PC-3 (cell line): ENCODE measurements around the gene WFDC6. TPM values are rescaled to one million over a fixed set of nuclear protein-coding genes. Genes with fewer than 3 reads are reported as not detected.
"Not testable (repeated sequence)": the region's sequence is repeated elsewhere in the genome, so short reads cannot be mapped to it uniquely, and the experiment has no call there.

Experiments
- ATAC-seq: fragments of 200-7000 bp; cut with Tn5 transposase; 2 replicates; pipeline ENCODE4 v1.9.1; 2020; ENCODE audit warnings: mild to moderate bottlenecking, moderate library complexity
- Bru-seq: library from RNA; stranded (reverse); fragments of 400-500 nt; gene quantifications from one replicate; lab custom pipeline; 2021; lab: Mats Ljungman, UMichigan
- BruChase-seq, 2 experiments: library from RNA; stranded (reverse); fragments of 400-500 nt; gene quantifications; one replicate each; lab custom pipeline; 2021; lab: Mats Ljungman, UMichigan
- BruUV-seq: library from RNA; stranded (reverse); fragments of 400-500 nt; replicated peaks from 2 replicates; lab custom pipeline; 2021; lab: Mats Ljungman, UMichigan
- CTCF ChIA-PET: fragments of 300-600 bp; sonication (Branson Sonifier 250); formaldehyde crosslinking; loops from one replicate; lab custom pipeline; 2022; ENCODE audit warnings: antibody characterized with exemption; lab: Charles Lee
- POLR2A ChIA-PET: fragments of 300-600 bp; sonication (Branson Sonifier 250); formaldehyde crosslinking; loops from one replicate; lab custom pipeline; 2022; ENCODE audit warnings: antibody characterized with exemption; ENCODE audit not compliant: unreplicated experiment; lab: Charles Lee
- DNase-seq: peaks from one replicate; pipeline ENCODE4 v3.0.0-alpha.2; 2015
- H2AFZ ChIP-seq: fragments of 300-600 bp; sonication (generic); 2 replicates; pipeline ENCODE4 v1.6.0; 2016; ENCODE audit warnings: antibody characterized with exemption, low read length
- H3F3A ChIP-seq: fragments of 300-600 bp; sonication (generic); one replicate; pipeline ENCODE4 v1.6.0; 2017; ENCODE audit warnings: antibody characterized with exemption, low read length, control low read depth, mild to moderate bottlenecking; ENCODE audit not compliant: unreplicated experiment
- H3K27ac ChIP-seq: fragments of 300-600 bp; sonication (generic); 2 replicates; pipeline ENCODE4 v1.5.1; 2016; ENCODE audit warnings: mild to moderate bottlenecking, low read length
- H3K27me3 ChIP-seq: fragments of 300-600 bp; sonication (generic); 2 replicates; pipeline ENCODE4 v1.6.1; 2016; ENCODE audit warnings: low read length, mixed read lengths
- H3K36me3 ChIP-seq: fragments of 300-600 bp; sonication (generic); 2 replicates; pipeline ENCODE4 v1.6.1; 2016; ENCODE audit warnings: low read depth, mixed run types, low read length, mixed read lengths
- H3K4me1 ChIP-seq: fragments of 300-600 bp; sonication (generic); 2 replicates; pipeline ENCODE4 v1.5.1; 2016; ENCODE audit warnings: low read length; ENCODE audit not compliant: insufficient read depth
- H3K4me2 ChIP-seq: fragments of 300-600 bp; sonication (generic); 2 replicates; pipeline ENCODE4 v1.6.0; 2016; ENCODE audit warnings: low read length
- H3K4me3 ChIP-seq: fragments of 300-600 bp; sonication (generic); 2 replicates; pipeline ENCODE4 v1.5.1; 2016; ENCODE audit warnings: mild to moderate bottlenecking, low read length, mixed read lengths
- H3K79me2 ChIP-seq: fragments of 300-600 bp; sonication (generic); 2 replicates; pipeline ENCODE4 v1.6.1; 2017; ENCODE audit warnings: low read length, mixed read lengths
- H3K9ac ChIP-seq: fragments of 300-600 bp; sonication (generic); 2 replicates; pipeline ENCODE4 v1.6.0; 2016; ENCODE audit warnings: mild to moderate bottlenecking, low read length
- H3K9me2 ChIP-seq: fragments of 300-600 bp; sonication (generic); replicated peaks from 2 replicates; pipeline ENCODE4 v1.6.1; 2016; ENCODE audit warnings: mixed run types, low read length, mixed read lengths
- H3K9me3 ChIP-seq: fragments of 300-600 bp; sonication (generic); 2 replicates; pipeline ENCODE4 v1.6.1; 2016; ENCODE audit warnings: low read length, mixed read lengths
- H4K20me1 ChIP-seq: fragments of 300-600 bp; sonication (generic); 2 replicates; pipeline ENCODE4 v1.6.1; 2016; ENCODE audit warnings: low read length, mixed read lengths
- EZH2 ChIP-seq: fragments of 300-600 bp; sonication (generic); IDR thresholded peaks from one replicate; pipeline ENCODE4 v1.6.1; 2017; ENCODE audit warnings: antibody characterized with exemption, mild to moderate bottlenecking, low read length; ENCODE audit not compliant: unreplicated experiment
- EZH2phosphoT487 ChIP-seq: fragments of 300-600 bp; sonication (generic); IDR thresholded peaks from 2 replicates; pipeline ENCODE4 v1.6.1; 2018; ENCODE audit warnings: mild to moderate bottlenecking, antibody characterized with exemption, low read length, borderline replicate concordance
- intact Hi-C: fragments of 100-400 bp; cut with micrococcal nuclease; formaldehyde crosslinking; loops from 2 replicates; pipeline ENCODE4 v1.9.0; 2023
- long read RNA-seq: library from polyadenylated mRNA; unstranded; transcript quantifications from one replicate; pipeline ENCODE4 v2.0.0, GENCODE V29; 2021; ENCODE audit not compliant: unreplicated experiment
- total RNA-seq: library from RNA; depleted of rRNA; stranded (reverse); fragments of >200 nt; gene quantifications from 2 replicates; pipeline ENCODE4 v1.2.3, GENCODE V29; 2014; rRNA removed
- TF ChIP-seq, protein P1 (sequence below): fragments of 300-600 bp; sonication (generic); conservative IDR thresholded peaks from 2 replicates; pipeline ENCODE4 v1.5.1; 2017; ENCODE audit warnings: antibody characterized with exemption, low read depth, mild to moderate bottlenecking, low read length

WFDC6 gene
- total RNA-seq (not detected in 2 replicates), Bru-seq, nascent RNA (percentile 15 among the genes with signal in this experiment), BruChase-seq, experiment 1, labeled RNA remaining after a 6-hour chase (not detected), BruChase-seq, experiment 2, labeled RNA remaining after a 2-hour chase (not detected)
- long read RNA-seq: 0 reads

- no peaks in the 10 kb centered on the region for H4K20me1 ChIP-seq
- POLR2A ChIA-PET: no interaction called here
- no peaks in the 10 kb centered on the region for H3K36me3 ChIP-seq
- no peak for ATAC-seq
- H3F3A ChIP-seq: no peaks in the 10 kb centered on the region
- TF ChIP-seq, protein P1, sequence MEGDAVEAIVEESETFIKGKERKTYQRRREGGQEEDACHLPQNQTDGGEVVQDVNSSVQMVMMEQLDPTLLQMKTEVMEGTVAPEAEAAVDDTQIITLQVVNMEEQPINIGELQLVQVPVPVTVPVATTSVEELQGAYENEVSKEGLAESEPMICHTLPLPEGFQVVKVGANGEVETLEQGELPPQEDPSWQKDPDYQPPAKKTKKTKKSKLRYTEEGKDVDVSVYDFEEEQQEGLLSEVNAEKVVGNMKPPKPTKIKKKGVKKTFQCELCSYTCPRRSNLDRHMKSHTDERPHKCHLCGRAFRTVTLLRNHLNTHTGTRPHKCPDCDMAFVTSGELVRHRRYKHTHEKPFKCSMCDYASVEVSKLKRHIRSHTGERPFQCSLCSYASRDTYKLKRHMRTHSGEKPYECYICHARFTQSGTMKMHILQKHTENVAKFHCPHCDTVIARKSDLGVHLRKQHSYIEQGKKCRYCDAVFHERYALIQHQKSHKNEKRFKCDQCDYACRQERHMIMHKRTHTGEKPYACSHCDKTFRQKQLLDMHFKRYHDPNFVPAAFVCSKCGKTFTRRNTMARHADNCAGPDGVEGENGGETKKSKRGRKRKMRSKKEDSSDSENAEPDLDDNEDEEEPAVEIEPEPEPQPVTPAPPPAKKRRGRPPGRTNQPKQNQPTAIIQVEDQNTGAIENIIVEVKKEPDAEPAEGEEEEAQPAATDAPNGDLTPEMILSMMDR: no peak
- TF ChIP-seq EZH2phosphoT487 (no peak), EZH2 (no peak)
- no peaks in the 10 kb centered on the region for H3K79me2 ChIP-seq
- DNase-seq: no peak
- peaks cover 54% of the 10 kb centered on the region for H3K27me3 ChIP-seq
- no TSS peak for BruUV-seq
- no peak within 1 kb of the TSS for H2AFZ ChIP-seq
- no peak within 1 kb of the TSS for H3K27ac ChIP-seq
- H3K4me3 ChIP-seq: no peak within 1 kb of the TSS
- CTCF ChIA-PET: interaction anchor here (0.6 kb wide), 1 partner anchor 8 kb away, joined by 3 read pairs; no protein-coding TSS in a partner anchor
- no peaks in the 10 kb centered on the region for H3K9me3 ChIP-seq
- no peaks in the 10 kb centered on the region for H3K9me2 ChIP-seq
- H3K4me2 ChIP-seq: 0 out of 2 replicates have a peak within 1 kb of the TSS, but pooled peaks have one; percentile 8
- no peak within 1 kb of the TSS for H3K9ac ChIP-seq
- intact Hi-C loops: no loop called here
- H3K4me1 ChIP-seq: peaks cover 10% of the 10 kb centered on the region; the same call in 1 of the 2 replicates
These were observed at the start of gene WFDC6 for GRCh38 chr20:45539382-45539781. TSS of gene WFDC6 (minus strand) at chr20:45539482. CDS start at chr20:45539407, 75 bp downstream.

- Histone ChIP-seq H3K4me1 (no peaks in the 10 kb centered on the region), H3K36me3 (no peaks in the 10 kb centered on the region), H3F3A (no peaks in the 10 kb centered on the region), H3K27ac (no peak overlapping the region), H3K79me2 (no peaks in the 10 kb centered on the region), H3K9me2 (no peaks in the 10 kb centered on the region), H3K4me3 (no peak overlapping the region), H4K20me1 (no peaks in the 10 kb centered on the region), H2AFZ (no peak overlapping the region), H3K9ac (no peak overlapping the region), H3K4me2 (no peak overlapping the region), H3K9me3 (no peaks in the 10 kb centered on the region), H3K27me3 (peaks cover 9% of the 10 kb centered on the region; the same call in 1 of the 2 replicates)
- no TSS peak for BruUV-seq
- CTCF ChIA-PET: no interaction called here
- DNase-seq: peak; percentile 25
- ATAC-seq: no peak
- TF ChIP-seq EZH2phosphoT487: no peak
- TF ChIP-seq, protein P1: no peak
- TF ChIP-seq EZH2: no peak
- intact Hi-C loops: no loop called here
- POLR2A ChIA-PET: interaction anchor here (0.7 kb wide), 1 partner anchor 234 kb away, joined by 5 read pairs; no protein-coding TSS in a partner anchor
These were observed 49.5 kb upstream of the WFDC6 start for GRCh38 chr20:45588800-45589199.

DNA sequence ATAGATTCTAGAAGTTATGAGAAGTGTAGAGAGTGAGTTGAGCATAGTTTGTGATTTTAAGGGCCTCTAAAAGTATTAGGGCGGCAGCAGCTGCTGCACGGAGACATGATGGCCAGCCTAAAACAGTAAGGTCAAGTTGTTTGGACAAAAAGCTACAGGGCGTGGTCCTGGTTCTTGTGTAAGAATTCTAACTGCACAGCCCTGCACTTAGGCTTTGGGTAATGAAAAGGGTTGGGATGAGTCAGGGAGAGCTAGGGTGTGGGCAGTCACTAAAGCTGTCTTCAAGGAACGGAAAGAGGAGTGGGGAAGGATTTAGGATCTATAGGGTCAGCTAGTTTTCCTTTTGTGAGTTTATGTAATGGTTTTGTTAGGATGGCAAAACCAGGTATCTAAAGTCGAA is 46.7 kb upstream of the WFDC6 start:
- H3K4me3 ChIP-seq, H2AFZ ChIP-seq, ATAC-seq, H3K79me2 ChIP-seq, intact Hi-C loops, H3K27ac ChIP-seq, H4K20me1 ChIP-seq, POLR2A ChIA-PET, H3K4me1 ChIP-seq, H3K4me2 ChIP-seq, CTCF ChIA-PET, H3K9ac ChIP-seq, H3K9me3 ChIP-seq, H3K36me3 ChIP-seq, BruUV-seq, H3K9me2 ChIP-seq, H3F3A ChIP-seq: not testable (repeated sequence)
- DNase-seq: peak; percentile 26
- peaks cover 30% of the 10 kb centered on the region for H3K27me3 ChIP-seq

DNA sequence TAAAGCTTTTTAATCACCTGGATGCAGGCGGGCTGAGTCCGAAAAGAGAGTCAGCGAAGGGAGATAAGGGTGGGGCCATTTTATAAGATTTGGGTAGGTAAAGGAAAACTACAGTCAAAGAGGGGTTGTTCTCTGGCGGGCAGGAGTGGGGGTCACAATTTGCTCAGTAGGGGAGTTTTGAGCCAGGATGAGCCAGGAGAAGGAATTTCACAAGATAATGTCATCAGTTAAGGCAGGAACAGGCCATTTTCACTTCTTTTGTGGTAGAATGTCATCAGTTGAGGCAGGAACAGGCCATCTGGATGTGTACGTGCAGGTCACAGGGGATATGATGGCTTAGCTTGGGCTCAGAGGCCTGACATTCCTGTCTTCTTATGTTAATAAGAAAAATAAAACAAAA is 45.0 kb upstream of the WFDC6 start:
- H3K27ac ChIP-seq, BruUV-seq, H3K9me2 ChIP-seq, H3K9me3 ChIP-seq, H3K79me2 ChIP-seq, POLR2A ChIA-PET, CTCF ChIA-PET, intact Hi-C loops, H3K4me3 ChIP-seq, H4K20me1 ChIP-seq, H3K9ac ChIP-seq, H2AFZ ChIP-seq, H3K4me2 ChIP-seq, H3F3A ChIP-seq, H3K4me1 ChIP-seq, ATAC-seq, DNase-seq, H3K36me3 ChIP-seq: not testable (repeated sequence)
- peaks cover 46% of the 10 kb centered on the region for H3K27me3 ChIP-seq
